SK-N-DZ (cell line): ENCODE results near the gene TAS1R1.

ENCODE experiments used
- small RNA-seq, 2 experiments: library from RNA; depleted of rRNA; stranded (forward); fragments of <200 nt; gene quantifications; one replicate each; pipeline ENCODE3, GENCODE V24; 2014

Gene TAS1R1

Small RNA genes within 50 kb of the gene (small RNA-seq; reads per million reads assigned to genes)
- gene RNU6-731P = 0 reads per million in 2 experiments
